ENCODE measurements around the gene TRUB1.
"Not testable (repeated sequence)": the region's sequence is repeated elsewhere in the genome, so short reads cannot be mapped to it uniquely, and the experiment has no call there.

The TRUB1 gene

GRCh38 chr10:114937962-114938855, at the start of gene TRUB1:
TSS of gene TRUB1 (plus strand) at chr10:114938195. CDS start at chr10:114938254, 59 bp downstream.
- no peaks in the 10 kb centered on the region for H3K27me3 ChIP-seq (ENCODE audit: control insufficient read depth in 2 of 2, insufficient read depth in 2 of 2, low read length in 2 of 2)
- H3K4me3 ChIP-seq (ENCODE audit: low read length in 2 of 2) = peak within 1 kb of the TSS; percentile 97 to 98
- H3K36me3 ChIP-seq (ENCODE audit: control insufficient read depth in 2 of 2, insufficient read depth in 2 of 2, low read length in 2 of 2) = peaks cover 6 to 9% of the 10 kb centered on the region in 2 donors
- peak within 1 kb of the TSS; percentile 90 to 94 for H3K9ac ChIP-seq (ENCODE audit: low read depth in 1 of 2, low read length in 2 of 2)
- H3K27ac ChIP-seq (ENCODE audit: low read depth in 2 of 2, low read length in 2 of 2) = peak within 1 kb of the TSS; percentile 65 to 82
- no peaks in the 10 kb centered on the region for H3K9me3 ChIP-seq (ENCODE audit: control insufficient read depth in 2 of 2, low read length in 2 of 2)
- peaks cover 3 to 9% of the 10 kb centered on the region in 2 donors for H3K4me1 ChIP-seq (ENCODE audit: control insufficient read depth in 2 of 2, insufficient read depth in 2 of 2, low read length in 2 of 2)

- Histone ChIP-seq H3K9me3 (ENCODE audit: control insufficient read depth in 2 of 2, low read length in 2 of 2) (no peaks in the 10 kb centered on the region), H3K4me3 (ENCODE audit: low read length in 2 of 2) (no peak overlapping the region), H3K4me1 (ENCODE audit: control insufficient read depth in 2 of 2, insufficient read depth in 2 of 2, low read length in 2 of 2) (no peaks in the 10 kb centered on the region), H3K27me3 (ENCODE audit: control insufficient read depth in 2 of 2, insufficient read depth in 2 of 2, low read length in 2 of 2) (peaks cover 3% of the 10 kb centered on the region in 2 donors), H3K36me3 (ENCODE audit: control insufficient read depth in 2 of 2, insufficient read depth in 2 of 2, low read length in 2 of 2) (no peaks in the 10 kb centered on the region), H3K27ac (ENCODE audit: low read depth in 2 of 2, low read length in 2 of 2) (no peak overlapping the region), H3K9ac (ENCODE audit: low read depth in 1 of 2, low read length in 2 of 2) (no peak overlapping the region)
Measured at GRCh38 chr10:114893251-114893650, 44.7 kb upstream of the TRUB1 start.

- Histone ChIP-seq H3K4me3 (ENCODE audit: low read length in 2 of 2) (no peak overlapping the region), H3K9ac (ENCODE audit: low read depth in 1 of 2, low read length in 2 of 2) (no peak overlapping the region), H3K9me3 (ENCODE audit: control insufficient read depth in 2 of 2, low read length in 2 of 2) (no peaks in the 10 kb centered on the region), H3K36me3 (ENCODE audit: control insufficient read depth in 2 of 2, insufficient read depth in 2 of 2, low read length in 2 of 2) (no peaks in the 10 kb centered on the region), H3K27ac (ENCODE audit: low read depth in 2 of 2, low read length in 2 of 2) (no peak overlapping the region), H3K4me1 (ENCODE audit: control insufficient read depth in 2 of 2, insufficient read depth in 2 of 2, low read length in 2 of 2) (no peaks in the 10 kb centered on the region), H3K27me3 (ENCODE audit: control insufficient read depth in 2 of 2, insufficient read depth in 2 of 2, low read length in 2 of 2) (peaks cover 0 to 3% of the 10 kb centered on the region in 2 donors)
Measured at GRCh38 chr10:114894911-114895310, 43.1 kb upstream of the TRUB1 start.

- H3K4me3 ChIP-seq (ENCODE audit: low read length in 2 of 2); H3K4me1 ChIP-seq (ENCODE audit: control insufficient read depth in 2 of 2, insufficient read depth in 2 of 2, low read length in 2 of 2); H3K36me3 ChIP-seq (ENCODE audit: control insufficient read depth in 2 of 2, insufficient read depth in 2 of 2, low read length in 2 of 2); H3K27ac ChIP-seq (ENCODE audit: low read depth in 2 of 2, low read length in 2 of 2); H3K27me3 ChIP-seq (ENCODE audit: control insufficient read depth in 2 of 2, insufficient read depth in 2 of 2, low read length in 2 of 2); H3K9me3 ChIP-seq (ENCODE audit: control insufficient read depth in 2 of 2, low read length in 2 of 2); H3K9ac ChIP-seq (ENCODE audit: low read depth in 1 of 2, low read length in 2 of 2): not testable (repeated sequence)
Measured at GRCh38 chr10:114897011-114897410, 41.0 kb upstream of the TRUB1 start.

GRCh38 chr10:114897593-114897992, 40.4 kb upstream of the TRUB1 start:
- peaks cover 0 to 3% of the 10 kb centered on the region in 2 donors for H3K27me3 ChIP-seq (ENCODE audit: control insufficient read depth in 2 of 2, insufficient read depth in 2 of 2, low read length in 2 of 2)
- H3K9me3 ChIP-seq (ENCODE audit: control insufficient read depth in 2 of 2, low read length in 2 of 2) = no peaks in the 10 kb centered on the region
- no peaks in the 10 kb centered on the region for H3K36me3 ChIP-seq (ENCODE audit: control insufficient read depth in 2 of 2, insufficient read depth in 2 of 2, low read length in 2 of 2)
- no peaks in the 10 kb centered on the region for H3K4me1 ChIP-seq (ENCODE audit: control insufficient read depth in 2 of 2, insufficient read depth in 2 of 2, low read length in 2 of 2)
- no peak overlapping the region for H3K4me3 ChIP-seq (ENCODE audit: low read length in 2 of 2)
- no peak overlapping the region for H3K27ac ChIP-seq (ENCODE audit: low read depth in 2 of 2, low read length in 2 of 2)
- H3K9ac ChIP-seq (ENCODE audit: low read depth in 1 of 2, low read length in 2 of 2) = no peak overlapping the region

GRCh38 chr10:114899982-114900381, 38.0 kb upstream of the TRUB1 start:
- no peaks in the 10 kb centered on the region for H3K36me3 ChIP-seq (ENCODE audit: control insufficient read depth in 2 of 2, insufficient read depth in 2 of 2, low read length in 2 of 2)
- H3K4me1 ChIP-seq (ENCODE audit: control insufficient read depth in 2 of 2, insufficient read depth in 2 of 2, low read length in 2 of 2) = no peaks in the 10 kb centered on the region
- no peak overlapping the region for H3K27ac ChIP-seq (ENCODE audit: low read depth in 2 of 2, low read length in 2 of 2)
- no peak overlapping the region for H3K9ac ChIP-seq (ENCODE audit: low read depth in 1 of 2, low read length in 2 of 2)
- no peaks in the 10 kb centered on the region for H3K9me3 ChIP-seq (ENCODE audit: control insufficient read depth in 2 of 2, low read length in 2 of 2)
- no peak overlapping the region for H3K4me3 ChIP-seq (ENCODE audit: low read length in 2 of 2)
- no peaks in the 10 kb centered on the region for H3K27me3 ChIP-seq (ENCODE audit: control insufficient read depth in 2 of 2, insufficient read depth in 2 of 2, low read length in 2 of 2)

- H3K9me3 ChIP-seq (ENCODE audit: control insufficient read depth in 2 of 2, low read length in 2 of 2) = no peaks in the 10 kb centered on the region
- H3K9ac ChIP-seq (ENCODE audit: low read depth in 1 of 2, low read length in 2 of 2) = no peak overlapping the region
- no peaks in the 10 kb centered on the region for H3K36me3 ChIP-seq (ENCODE audit: control insufficient read depth in 2 of 2, insufficient read depth in 2 of 2, low read length in 2 of 2)
- H3K4me3 ChIP-seq (ENCODE audit: low read length in 2 of 2) = no peak overlapping the region
- H3K27me3 ChIP-seq (ENCODE audit: control insufficient read depth in 2 of 2, insufficient read depth in 2 of 2, low read length in 2 of 2) = no peaks in the 10 kb centered on the region
- H3K4me1 ChIP-seq (ENCODE audit: control insufficient read depth in 2 of 2, insufficient read depth in 2 of 2, low read length in 2 of 2) = no peaks in the 10 kb centered on the region
- no peak overlapping the region for H3K27ac ChIP-seq (ENCODE audit: low read depth in 2 of 2, low read length in 2 of 2)
Measured at GRCh38 chr10:114900658-114901057, 37.3 kb upstream of the TRUB1 start.

- no peak overlapping the region for H3K4me3 ChIP-seq (ENCODE audit: low read length in 2 of 2)
- no peak overlapping the region for H3K27ac ChIP-seq (ENCODE audit: low read depth in 2 of 2, low read length in 2 of 2)
- H3K9ac ChIP-seq (ENCODE audit: low read depth in 1 of 2, low read length in 2 of 2) = no peak overlapping the region
- H3K36me3 ChIP-seq (ENCODE audit: control insufficient read depth in 2 of 2, insufficient read depth in 2 of 2, low read length in 2 of 2) = no peaks in the 10 kb centered on the region
- H3K27me3 ChIP-seq (ENCODE audit: control insufficient read depth in 2 of 2, insufficient read depth in 2 of 2, low read length in 2 of 2) = no peaks in the 10 kb centered on the region
- H3K9me3 ChIP-seq (ENCODE audit: control insufficient read depth in 2 of 2, low read length in 2 of 2) = no peaks in the 10 kb centered on the region
- no peaks in the 10 kb centered on the region for H3K4me1 ChIP-seq (ENCODE audit: control insufficient read depth in 2 of 2, insufficient read depth in 2 of 2, low read length in 2 of 2)
Measured at GRCh38 chr10:114902151-114902550, 35.8 kb upstream of the TRUB1 start.

GRCh38 chr10:114905450-114905849, 32.5 kb upstream of the TRUB1 start:
- no peaks in the 10 kb centered on the region for H3K36me3 ChIP-seq (ENCODE audit: control insufficient read depth in 2 of 2, insufficient read depth in 2 of 2, low read length in 2 of 2)
- no peaks in the 10 kb centered on the region for H3K9me3 ChIP-seq (ENCODE audit: control insufficient read depth in 2 of 2, low read length in 2 of 2)
- H3K4me3 ChIP-seq (ENCODE audit: low read length in 2 of 2) = no peak overlapping the region
- H3K27ac ChIP-seq (ENCODE audit: low read depth in 2 of 2, low read length in 2 of 2) = no peak overlapping the region
- no peak overlapping the region for H3K9ac ChIP-seq (ENCODE audit: low read depth in 1 of 2, low read length in 2 of 2)
- no peaks in the 10 kb centered on the region for H3K4me1 ChIP-seq (ENCODE audit: control insufficient read depth in 2 of 2, insufficient read depth in 2 of 2, low read length in 2 of 2)
- no peaks in the 10 kb centered on the region for H3K27me3 ChIP-seq (ENCODE audit: control insufficient read depth in 2 of 2, insufficient read depth in 2 of 2, low read length in 2 of 2)

- H3K27me3 ChIP-seq (ENCODE audit: control insufficient read depth in 2 of 2, insufficient read depth in 2 of 2, low read length in 2 of 2) = no peaks in the 10 kb centered on the region
- no peak overlapping the region for H3K9ac ChIP-seq (ENCODE audit: low read depth in 1 of 2, low read length in 2 of 2)
- H3K4me1 ChIP-seq (ENCODE audit: control insufficient read depth in 2 of 2, insufficient read depth in 2 of 2, low read length in 2 of 2) = no peaks in the 10 kb centered on the region
- no peaks in the 10 kb centered on the region for H3K9me3 ChIP-seq (ENCODE audit: control insufficient read depth in 2 of 2, low read length in 2 of 2)
- H3K36me3 ChIP-seq (ENCODE audit: control insufficient read depth in 2 of 2, insufficient read depth in 2 of 2, low read length in 2 of 2) = no peaks in the 10 kb centered on the region
- H3K4me3 ChIP-seq (ENCODE audit: low read length in 2 of 2) = no peak overlapping the region
- H3K27ac ChIP-seq (ENCODE audit: low read depth in 2 of 2, low read length in 2 of 2) = no peak overlapping the region
Measured at GRCh38 chr10:114906981-114907380, 31.0 kb upstream of the TRUB1 start.
